GM19043 (cell line): ENCODE data around the gene TMEM135.
A peak's percentile ranks its signal among the peaks of the same experiment; 100 is the strongest.
"Not testable (repeated sequence)": the region's sequence is repeated elsewhere in the genome, so short reads cannot be mapped to it uniquely, and the experiment has no call there.

ENCODE experiments used
- ATAC-seq: cut with Tn5 transposase; IDR thresholded peaks from one replicate; pipeline ENCODE4 v1.9.1; 2021; ENCODE audit warnings: low read depth; ENCODE audit not compliant: unreplicated experiment

Gene TMEM135

DNA sequence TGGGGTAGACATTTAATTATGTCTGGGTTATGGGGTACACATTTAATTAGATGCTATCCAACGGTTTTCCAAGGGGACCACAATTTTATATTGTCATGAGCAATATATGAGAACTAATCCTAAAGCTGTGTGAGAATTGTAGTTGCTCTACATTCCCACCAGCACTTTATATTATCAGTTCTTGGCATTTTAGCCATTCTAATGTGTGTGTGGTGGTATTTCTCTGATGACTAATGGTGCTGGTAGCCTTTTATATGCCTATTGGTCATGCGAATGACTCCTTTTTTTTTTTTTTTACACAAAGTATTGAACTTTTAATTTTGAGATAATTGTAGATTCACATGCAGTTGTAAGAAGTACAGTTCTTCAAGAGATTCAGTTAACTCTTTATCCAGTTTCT is 26.2 kb downstream of the TMEM135 start:
- no peak for ATAC-seq

DNA sequence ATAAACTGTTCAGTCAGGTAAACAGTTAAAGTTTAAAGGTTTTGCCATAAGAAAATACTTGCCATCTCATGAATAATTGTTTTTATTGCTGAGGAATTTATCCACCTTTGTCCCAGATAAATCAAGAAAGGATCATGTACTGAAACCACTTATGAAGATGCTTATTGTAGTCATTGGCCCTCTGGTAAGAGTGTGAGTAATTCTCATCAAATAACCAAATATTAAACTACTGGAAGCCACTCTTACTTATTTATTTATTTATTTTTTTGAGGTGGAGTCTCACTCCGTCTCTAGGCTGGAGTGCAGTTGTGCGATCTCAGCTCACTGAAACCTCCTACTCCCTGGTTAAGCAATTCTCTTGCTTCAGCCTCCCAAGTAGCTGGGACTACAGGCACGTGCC is 35.1 kb downstream of the TMEM135 start:
- ATAC-seq, result no peak

DNA sequence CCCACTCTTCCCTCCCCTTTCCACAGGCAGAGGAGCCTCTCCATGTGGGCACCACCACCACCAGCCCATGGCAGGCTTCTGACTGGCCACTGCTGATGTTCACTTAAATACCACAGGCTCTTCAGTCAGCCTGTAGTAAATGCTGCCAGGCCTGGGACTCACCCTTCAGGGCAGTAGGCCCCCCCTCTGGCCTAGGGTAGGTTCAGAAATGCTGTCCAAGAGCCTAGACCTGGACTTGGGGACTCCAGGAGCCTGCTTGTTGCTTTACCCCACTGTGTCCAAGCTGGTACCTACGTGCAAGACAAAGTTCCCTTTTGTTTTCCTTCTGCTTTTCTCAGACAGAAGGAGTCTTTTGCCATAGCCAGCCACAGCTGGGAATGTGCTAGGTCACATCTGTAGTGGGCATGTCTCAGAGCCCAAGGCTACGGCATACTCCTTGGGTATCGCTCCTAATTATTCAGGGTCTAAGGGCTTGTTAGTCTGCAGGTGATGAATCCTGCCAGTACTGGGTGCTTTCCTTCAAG is 38.6 kb downstream of the TMEM135 start:
- ATAC-seq, result no peak

- no peak for ATAC-seq
These were observed 39.2 kb downstream of the TMEM135 start for GRCh38 chr11:87076874-87077429.

GRCh38 chr11:87081358-87081757 is 43.6 kb downstream of the TMEM135 start:
- ATAC-seq, result peak; percentile 55

DNA sequence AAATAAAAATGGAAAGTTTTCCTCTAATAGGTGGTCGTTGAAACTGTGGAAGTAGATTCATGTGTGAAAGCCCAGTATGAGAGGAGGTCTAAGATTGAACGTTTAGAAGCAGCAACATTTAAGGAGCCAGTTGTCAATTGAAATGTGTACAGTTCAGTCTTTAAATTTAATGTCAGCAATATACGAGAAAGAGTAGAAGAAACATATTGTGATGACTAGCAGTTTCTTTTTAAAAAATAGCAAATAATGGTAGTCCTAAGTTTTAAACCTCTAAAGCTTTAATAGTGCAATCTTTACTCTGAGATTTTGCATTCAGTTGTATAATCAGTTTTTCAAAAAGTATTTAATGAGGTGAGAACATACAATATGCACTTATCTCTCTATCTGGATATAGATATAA is 44.9 kb downstream of the TMEM135 start:
- ATAC-seq, result no peak

DNA sequence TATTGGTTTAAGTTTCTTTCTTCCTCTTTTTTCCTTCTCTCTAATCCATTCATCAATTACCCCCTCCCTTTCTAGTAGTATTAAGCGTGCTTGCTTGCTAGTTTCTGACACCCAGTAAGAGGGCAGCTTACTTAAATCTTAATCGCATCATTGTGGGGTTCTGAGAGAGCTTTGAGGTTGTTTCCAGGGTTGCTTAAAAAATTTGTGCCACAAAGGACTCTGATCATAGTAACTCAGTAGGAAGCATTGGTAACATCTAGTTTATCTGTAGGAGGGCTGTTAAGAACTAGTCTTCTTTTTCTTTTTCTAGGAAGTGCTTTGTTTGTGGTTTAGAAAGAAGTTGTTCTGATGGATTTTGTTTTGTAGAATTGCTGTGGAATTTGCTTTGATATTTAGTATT is 45.3 kb downstream of the TMEM135 start:
- no peak for ATAC-seq

- ATAC-seq, result no peak
These were observed 54.4 kb downstream of the TMEM135 start for GRCh38 chr11:87092159-87092558.

- no peak for ATAC-seq
These were observed 54.8 kb downstream of the TMEM135 start for GRCh38 chr11:87092567-87092966.

DNA sequence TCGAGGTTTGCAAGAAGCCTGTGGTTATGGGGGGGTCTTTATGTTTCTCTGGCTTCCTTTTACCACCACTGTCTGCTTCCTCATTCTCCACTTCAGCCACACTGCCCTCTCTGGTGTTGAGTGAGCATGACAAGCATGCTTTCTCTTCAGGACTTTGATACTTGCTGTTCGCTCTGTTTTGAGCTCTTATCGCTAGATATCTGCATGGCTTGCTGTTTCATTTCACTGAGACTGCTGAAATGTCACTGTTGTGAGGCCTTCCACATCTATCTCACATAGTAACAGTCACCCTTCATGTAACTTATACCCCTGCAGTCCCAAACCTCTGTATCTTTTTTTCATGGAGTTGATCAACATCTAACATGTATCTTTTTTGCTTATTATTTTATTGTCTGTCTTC is 59.8 kb downstream of the TMEM135 start:
- peak; percentile 91 for ATAC-seq

GRCh38 chr11:87101956-87102580 is 64.3 kb downstream of the TMEM135 start:
- no peak for ATAC-seq

DNA sequence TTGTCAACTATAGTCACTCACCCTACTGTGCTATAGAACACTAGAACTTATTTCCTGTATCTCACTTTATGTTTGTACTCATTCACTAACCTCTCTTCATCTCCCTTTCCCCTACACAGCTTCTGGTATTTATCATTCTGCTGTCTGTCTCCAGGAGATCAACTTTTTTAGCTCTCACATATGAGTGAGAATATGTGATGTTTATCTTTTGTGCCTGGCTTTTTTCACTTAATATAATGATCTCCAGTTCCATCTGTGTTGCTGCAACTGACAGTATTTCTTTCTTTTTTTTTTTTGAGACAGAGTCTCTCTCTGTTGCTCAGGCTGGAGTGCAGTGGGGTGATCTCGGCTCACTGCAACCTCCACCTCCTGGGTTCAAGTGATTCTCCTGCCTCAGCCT is 68.1 kb downstream of the TMEM135 start:
- not testable (repeated sequence) for ATAC-seq

DNA sequence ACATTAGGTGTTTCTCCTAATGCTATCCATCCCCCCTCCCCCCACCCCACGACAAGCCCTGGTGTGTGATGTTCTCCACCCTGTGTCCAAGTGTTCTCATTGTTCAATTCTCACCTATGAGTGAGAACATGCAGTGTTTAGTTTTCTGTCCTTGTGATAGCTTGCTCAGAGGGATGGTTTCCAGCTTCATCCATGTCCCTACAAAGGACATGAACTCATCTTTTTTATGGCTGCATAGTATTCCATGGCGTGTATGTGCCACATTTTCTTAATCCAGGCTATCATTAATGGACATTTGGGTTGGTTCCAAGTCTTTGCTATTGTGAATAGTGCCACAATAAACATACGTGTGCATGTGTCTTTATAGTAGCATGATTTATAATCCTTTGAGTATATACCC is 69.6 kb downstream of the TMEM135 start:
- not testable (repeated sequence) for ATAC-seq

- ATAC-seq, result no peak
These were observed 72.9 kb downstream of the TMEM135 start for GRCh38 chr11:87110443-87111131.

GRCh38 chr11:87114093-87114492 is 76.4 kb downstream of the TMEM135 start:
- ATAC-seq, result no peak

GRCh38 chr11:87116185-87116584 is 78.5 kb downstream of the TMEM135 start:
- ATAC-seq, result no peak

DNA sequence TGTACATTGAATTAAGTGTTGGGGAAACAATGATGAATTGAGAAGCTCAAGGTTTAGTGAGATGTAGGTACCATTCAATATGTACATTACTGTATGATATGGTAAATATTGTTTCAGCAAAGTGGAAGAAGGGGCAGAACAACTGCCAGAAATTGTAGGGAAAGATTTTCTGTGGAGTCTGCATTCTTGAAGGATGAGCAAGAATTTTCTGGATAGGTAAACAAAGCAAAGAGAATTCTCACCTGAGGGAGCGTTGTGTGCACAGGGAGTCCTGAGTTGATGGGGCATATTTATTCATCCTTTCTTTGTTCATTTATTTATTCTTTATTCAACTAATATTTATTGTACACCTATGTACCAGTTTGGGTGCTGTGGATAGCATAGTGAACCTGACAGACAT is 83.2 kb downstream of the TMEM135 start:
- ATAC-seq, result no peak

GRCh38 chr11:87122852-87123251 is 85.1 kb downstream of the TMEM135 start:
- ATAC-seq, result no peak

DNA sequence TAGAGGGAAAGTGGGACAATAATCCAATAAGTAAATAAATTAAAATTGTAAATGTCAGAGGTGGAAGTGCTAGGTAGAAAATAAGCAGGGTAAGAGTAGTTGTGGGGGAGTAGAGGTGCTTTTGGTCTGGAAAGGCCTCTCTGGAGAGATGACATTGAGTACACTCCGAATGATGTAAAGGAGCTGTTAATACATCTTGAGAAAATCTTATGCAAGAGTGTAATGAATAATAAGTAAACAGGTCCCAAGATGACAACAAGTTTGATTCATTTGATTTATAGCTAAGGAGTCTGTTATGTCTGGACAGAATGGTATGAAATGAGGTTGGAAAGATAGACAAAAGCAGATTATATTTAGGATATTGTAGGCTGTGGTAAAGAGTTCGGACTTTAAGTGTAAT is 87.5 kb downstream of the TMEM135 start:
- ATAC-seq, result no peak

DNA sequence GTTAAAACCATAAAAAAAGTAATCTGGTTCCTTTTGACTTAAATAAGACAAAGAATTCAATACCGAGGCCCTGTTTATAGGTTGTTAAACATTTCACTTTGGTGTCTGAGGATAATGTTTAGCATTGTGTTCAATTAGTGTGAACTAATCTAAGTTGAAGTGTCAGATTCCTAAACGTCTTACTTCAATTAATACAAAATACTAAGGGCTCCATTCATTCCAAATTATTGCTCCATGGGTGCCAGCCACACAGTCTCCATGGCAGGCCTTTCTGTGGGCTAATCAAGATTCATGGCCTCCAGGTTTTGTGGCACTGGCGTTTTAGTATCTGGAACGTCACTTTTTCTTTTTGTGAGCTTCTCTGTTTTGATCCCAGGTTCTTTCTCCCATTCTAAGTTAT is 89.4 kb downstream of the TMEM135 start:
- ATAC-seq, result no peak

- ATAC-seq, result no peak
These were observed 90.6 kb downstream of the TMEM135 start for GRCh38 chr11:87128372-87128771.

DNA sequence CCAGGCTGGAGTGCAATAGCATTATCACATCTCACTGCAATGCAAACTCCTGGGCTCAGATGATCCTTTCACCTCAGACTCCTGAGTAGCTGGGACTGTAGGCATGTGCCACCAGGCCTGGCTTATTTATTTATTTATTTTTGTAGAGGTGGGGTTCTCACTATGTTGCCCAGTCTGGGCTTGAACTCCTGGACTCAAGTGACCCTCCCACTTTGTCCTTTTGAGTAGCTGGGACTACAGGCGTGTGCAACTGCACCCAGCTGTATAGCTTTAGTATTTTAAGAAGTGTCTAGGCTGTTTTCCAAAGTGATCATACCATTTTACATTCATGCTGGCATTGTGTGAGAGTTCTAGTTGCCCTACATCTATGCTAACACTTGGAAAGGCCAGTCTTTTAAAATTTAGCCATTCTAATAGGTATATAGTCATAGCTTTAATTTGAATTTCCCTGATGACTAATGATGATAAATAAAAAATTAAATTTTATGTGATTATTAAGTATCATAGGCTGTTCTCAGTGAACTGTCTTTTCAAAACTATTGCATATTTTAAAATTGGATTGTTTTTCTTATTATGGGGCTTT is 96.9 kb downstream of the TMEM135 start:
- ATAC-seq, result no peak
